ENCODE measurements around the gene TRPM2. TPM values are rescaled to one million over a fixed set of nuclear protein-coding genes. Genes with fewer than 3 reads are reported as not detected.

Gene TRPM2
- total and polyA plus RNA-seq, 2 of the 8 experiments (the other 6 are each of a cell fraction or from before 2014, with no cell fraction given), result 0.27 to 0.28 TPM

- POLR2A ChIA-PET (ENCODE audit: partially characterized antibody), result interaction anchor here (0.5 kb wide), 1 partner anchor 144 kb away, joined by 3 read pairs; no protein-coding TSS in a partner anchor
- H2BK15ac ChIP-seq (ENCODE audit: low read length), result no peak overlapping the region
- H3K9me3 ChIP-seq (ENCODE audit: insufficient read depth in 2 of 2, low read depth in 1 of 2, low read length in 1 of 2), result no peaks in the 10 kb centered on the region
- CTCF ChIA-PET (ENCODE audit: partially characterized antibody), result interaction anchor here (0.6 to 1.8 kb wide), 7 partner anchors 10 to 237 kb away, joined by 3 to 6 read pairs (median 3); no protein-coding TSS in a partner anchor
- H3K23ac ChIP-seq (ENCODE audit: insufficient read length), result no peak overlapping the region
- FAIRE-seq (no peak), DNase-seq (ENCODE audit: low read depth in 1 of 2, low spot score in 2 of 2) (no peak)
- H3K79me2 ChIP-seq (ENCODE audit: control insufficient read depth in 1 of 2, insufficient read depth in 2 of 2, low read length in 2 of 2), result no peaks in the 10 kb centered on the region
- no peak overlapping the region for H2BK120ac ChIP-seq (replicated peaks; ENCODE audit: low read depth, low read length)
- no peak overlapping the region for H3K4me2 ChIP-seq (ENCODE audit: insufficient read depth in 1 of 2, low read depth in 2 of 2, low read length in 2 of 2)
- no peaks in the 10 kb centered on the region for H3K23me2 ChIP-seq (ENCODE audit: low read depth, low read length)
- H3K4me1 ChIP-seq (replicated peaks in 1 of 4; ENCODE audit: control insufficient read depth in 3 of 4, insufficient read depth in 4 of 4, low read length in 3 of 4), result no peaks in the 10 kb centered on the region; a peak in 1 of 7 replicates
- no peak overlapping the region for H4K8ac ChIP-seq (ENCODE audit: extremely low read depth, insufficient read depth, low read length)
- H3K14ac ChIP-seq (ENCODE audit: insufficient read length), result no peak overlapping the region
- H2AFZ ChIP-seq (ENCODE audit: low read length), result no peak overlapping the region
- no peak overlapping the region for H3K18ac ChIP-seq (ENCODE audit: extremely low read depth, low read length)
- 79% methylated on average over 16 of the region's 16 CpGs; no CpG with 5 or more reads in 1 of the 2 experiments for WGBS, 2 experiments (ENCODE audit: extremely low coverage in 1 of 2, insufficient coverage in 1 of 2, insufficient read length in 1 of 2, insufficient replicate concordance in 2 of 2, low coverage in 1 of 2, low lambda C conversion rate in 2 of 2, missing lambda C conversion rate in 1 of 2)
- no peak overlapping the region for H2BK5ac ChIP-seq (ENCODE audit: low read depth, low read length)
- peaks cover 0 to 2% of the 10 kb centered on the region in 2 experiments for H4K20me1 ChIP-seq (replicated peaks in 1 of 2; ENCODE audit: control insufficient read depth in 1 of 2, insufficient read depth in 2 of 2, low read length in 2 of 2)
- H2BK20ac ChIP-seq (ENCODE audit: low read length), result no peak overlapping the region
- no peak overlapping the region for H3K9ac ChIP-seq (replicated peaks in 1 of 4; ENCODE audit: extremely low read depth in 1 of 4, low read depth in 3 of 4, low read length in 3 of 4)
- H4K91ac ChIP-seq (replicated peaks; ENCODE audit: insufficient read length, low read length), result no peak overlapping the region
- no peak overlapping the region for H2BK12ac ChIP-seq (ENCODE audit: low read depth, low read length)
- no peaks in the 10 kb centered on the region for H3K36me3 ChIP-seq (ENCODE audit: control insufficient read depth in 2 of 4, insufficient read depth in 4 of 4, low read length in 3 of 4)
- no peak overlapping the region for H3K27ac ChIP-seq (ENCODE audit: low read depth, low read length)
- no peak overlapping the region for H3K56ac ChIP-seq (replicated peaks; ENCODE audit: insufficient read length, low read depth, low read length)
- H4K5ac ChIP-seq (ENCODE audit: insufficient read length, low read depth, low read length), result no peak overlapping the region
- H3K27me3 ChIP-seq (replicated peaks in 1 of 4; ENCODE audit: control insufficient read depth in 3 of 4, extremely low read depth in 1 of 4, insufficient read depth in 3 of 4, low read length in 3 of 4), result no peaks in the 10 kb centered on the region
- TF ChIP-seq YY1 (IDR thresholded peaks at IDR 0.05; ENCODE audit: low read depth, low read length) (no peak), EP300 (IDR thresholded peaks at IDR 0.05; ENCODE audit: borderline replicate concordance in 1 of 2, low read depth in 2 of 2, low read length in 2 of 2) (no peak), GTF2F1 (IDR thresholded peaks at IDR 0.05; ENCODE audit: borderline replicate concordance, low read depth, low read length) (no peak), NANOG (IDR thresholded peaks at IDR 0.05; ENCODE audit: insufficient read depth, low read depth, low read length, poor library complexity, severe bottlenecking) (no peak), TAF7 (optimal IDR thresholded peaks at IDR 0.05; ENCODE audit: borderline replicate concordance, low read depth, low read length) (no peak), KDM4A (IDR thresholded peaks at IDR 0.05; ENCODE audit: low read depth, low read length, severe bottlenecking) (no peak), RNF2 (IDR thresholded peaks at IDR 0.05; ENCODE audit: borderline replicate concordance, low read depth, low read length, missing control alignments, poor library complexity, severe bottlenecking) (no peak), TBP (IDR thresholded peaks at IDR 0.05; ENCODE audit: low read depth, low read length) (no peak), SP4 (IDR thresholded peaks at IDR 0.05; ENCODE audit: low read length) (no peak), MAFK (IDR thresholded peaks at IDR 0.05; ENCODE audit: low read depth, low read length) (no peak)
- H3K79me1 ChIP-seq (ENCODE audit: low read depth, low read length), result no peaks in the 10 kb centered on the region
- no peak overlapping the region for H2AK5ac ChIP-seq (ENCODE audit: low read depth, low read length)
- no peak overlapping the region for H3K4me3 ChIP-seq (ENCODE audit: extremely low read depth in 1 of 4, insufficient read depth in 2 of 4, low read depth in 3 of 4, low read length in 4 of 4)
- no peak overlapping the region for H3K4ac ChIP-seq (replicated peaks; ENCODE audit: insufficient read length, low read depth, low read length)
These were observed 124.8 kb downstream of the TRPM2 start for GRCh38 chr21:44478124-44478800.

Measured in H1 (cell line).